Measurements from ENCODE around the gene GARNL3. TPM values are rescaled to one million over a fixed set of nuclear protein-coding genes. Genes with fewer than 3 reads are reported as not detected.
A peak's percentile ranks its signal among the peaks of the same experiment; 100 is the strongest.

The GARNL3 gene
- total RNA-seq, 2 experiments from 2014 or later = 2.5 to 3.4 TPM

DNA sequence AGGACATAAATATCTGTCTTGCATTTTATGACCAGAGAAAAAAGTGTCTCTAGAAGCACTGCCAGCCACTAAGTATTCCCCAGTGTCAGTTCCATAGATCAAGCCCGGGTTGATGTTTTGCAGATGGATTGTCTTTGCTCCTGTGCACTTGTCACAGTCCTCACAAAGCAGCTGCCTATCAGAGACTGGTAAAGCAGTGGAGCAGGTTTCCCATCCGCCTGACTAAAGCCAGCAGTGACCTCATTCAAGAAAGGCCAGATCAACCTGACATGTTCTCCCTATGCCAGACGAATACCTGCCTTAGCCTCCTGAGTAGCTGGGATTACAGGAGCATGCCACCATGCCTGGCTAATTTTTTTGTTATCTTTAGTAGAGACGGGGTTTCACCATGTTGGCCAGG lies 26.8 kb upstream of the GARNL3 start:
- Mint-ChIP-seq H3K36me3 (ENCODE audit: low read depth) (no peaks in the 10 kb centered on the region), H3K27me3 (peaks cover 10% of the 10 kb centered on the region), H3K27ac (no peak overlapping the region), H3K4me3 (no peak overlapping the region), H3K4me1 (no peaks in the 10 kb centered on the region), H3K9me3 (ENCODE audit: low read depth) (no peaks in the 10 kb centered on the region)
- intact Hi-C loops (cut with DNase I, micrococcal nuclease) = no loop called here
- CTCF ChIA-PET = interaction anchor here (0.6 to 0.7 kb wide), 2 partner anchors 48 to 420 kb away, joined by 3 to 4 read pairs; no protein-coding TSS in a partner anchor
- POLR2A ChIA-PET = no interaction called here
- ATAC-seq = no peak
- DNase-seq = no peak

DNA sequence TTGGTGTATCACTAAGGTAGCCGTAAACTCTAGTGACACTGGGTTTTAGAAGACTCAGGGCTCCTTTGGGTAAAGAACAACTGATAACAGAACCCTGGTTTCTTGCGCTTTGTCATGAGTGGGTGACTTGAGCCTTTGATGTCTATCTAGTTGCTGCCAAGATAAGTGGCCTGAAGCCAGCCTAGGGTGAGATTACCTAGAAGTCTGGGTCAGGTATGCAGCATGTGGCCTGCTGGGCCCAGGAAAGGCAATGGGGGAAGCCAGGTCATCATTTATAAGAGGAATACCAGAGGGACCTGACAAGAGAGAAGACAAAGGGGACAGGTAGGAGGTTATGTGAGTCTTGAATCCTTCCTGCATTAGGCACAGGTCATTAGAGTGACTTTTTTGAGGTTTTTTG lies 23.2 kb upstream of the GARNL3 start:
- no peak for DNase-seq
- H3K4me1 Mint-ChIP-seq = peaks cover 6% of the 10 kb centered on the region
- intact Hi-C loops (cut with DNase I, micrococcal nuclease) = no loop called here
- no peak for ATAC-seq
- peaks cover 4% of the 10 kb centered on the region for H3K27me3 Mint-ChIP-seq
- no peaks in the 10 kb centered on the region for H3K9me3 Mint-ChIP-seq (ENCODE audit: low read depth)
- ChIA-PET POLR2A (no interaction called here), CTCF (no interaction called here)
- no peaks in the 10 kb centered on the region for H3K36me3 Mint-ChIP-seq (ENCODE audit: low read depth)
- no peak overlapping the region for H3K4me3 Mint-ChIP-seq
- H3K27ac Mint-ChIP-seq = no peak overlapping the region

DNA sequence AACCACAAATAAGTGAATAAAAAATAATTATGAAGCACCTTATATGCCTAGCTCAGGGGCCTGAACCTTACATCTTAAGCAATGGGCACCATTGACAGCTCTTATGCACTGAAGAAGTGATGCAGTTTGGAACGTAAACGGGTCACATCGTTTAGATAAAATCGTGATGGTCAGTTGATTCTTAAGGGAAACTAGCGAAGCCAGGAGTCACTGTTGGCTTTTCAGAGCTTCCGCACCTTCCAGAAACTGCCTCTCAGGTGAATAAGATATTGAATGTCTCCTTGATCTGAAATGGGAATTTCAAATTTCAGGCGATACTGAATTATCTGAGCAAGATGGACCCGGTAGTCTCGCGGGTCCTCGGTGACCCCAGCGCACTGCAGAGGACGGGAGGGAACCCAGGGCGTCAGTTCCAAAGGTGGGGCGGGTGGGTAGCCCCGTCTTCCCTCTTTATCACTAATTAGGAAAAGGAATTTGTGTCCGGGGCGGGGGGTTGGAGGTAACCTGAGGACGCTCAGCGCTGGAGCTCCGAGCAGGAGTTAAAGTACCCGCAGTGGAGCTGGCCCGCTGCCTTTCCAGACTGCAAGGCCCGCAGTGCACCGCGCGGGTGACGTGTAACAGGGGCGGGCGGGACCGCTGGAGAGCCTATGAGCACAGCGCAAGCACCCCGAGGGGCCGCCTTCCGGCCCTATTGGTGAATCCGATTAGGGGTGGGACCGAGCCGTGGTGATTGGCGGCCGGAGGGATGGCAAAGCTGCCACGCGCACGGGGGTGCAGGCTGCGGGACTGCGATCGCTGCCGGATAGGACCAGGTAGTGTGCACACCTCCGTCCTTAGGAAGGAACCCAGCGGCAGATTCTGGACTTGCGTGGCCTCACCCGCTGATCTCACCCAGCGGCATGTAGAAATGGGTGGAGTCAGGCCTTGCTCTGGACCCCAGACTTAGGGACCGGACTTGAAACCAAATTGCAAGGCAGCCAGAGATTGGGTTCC lies 19.7 kb upstream of the GARNL3 start:
- Mint-ChIP-seq H3K27ac (peak overlapping the region; percentile 59), H3K36me3 (ENCODE audit: low read depth) (no peaks in the 10 kb centered on the region), H3K9me3 (ENCODE audit: low read depth) (no peaks in the 10 kb centered on the region), H3K4me3 (peak overlapping the region; percentile 78), H3K27me3 (peaks cover 5% of the 10 kb centered on the region), H3K4me1 (peaks cover 6% of the 10 kb centered on the region)
- ChIA-PET POLR2A (interaction anchor here (0.5 kb wide), 1 partner anchor 409 kb away, joined by 5 read pairs; no protein-coding TSS in a partner anchor), CTCF (interaction anchor here (0.5 to 1.9 kb wide), 6 partner anchors 30 to 868 kb away, joined by 3 to 12 read pairs (median 3); no protein-coding TSS in a partner anchor)
- DNase-seq (peak; percentile 98), ATAC-seq (peak; percentile 100)
- intact Hi-C loops (cut with DNase I, micrococcal nuclease) = loop anchor here (1.0 kb wide), 8 partner anchors 20 to 367 kb away; partner anchors contain the start of genes LRSAM1 (in 1 of the 2), RALGPS1 (in 1 of the 2), RPL12 (in 1 of the 2) and SLC2A8 (in 1 of the 2)

DNA sequence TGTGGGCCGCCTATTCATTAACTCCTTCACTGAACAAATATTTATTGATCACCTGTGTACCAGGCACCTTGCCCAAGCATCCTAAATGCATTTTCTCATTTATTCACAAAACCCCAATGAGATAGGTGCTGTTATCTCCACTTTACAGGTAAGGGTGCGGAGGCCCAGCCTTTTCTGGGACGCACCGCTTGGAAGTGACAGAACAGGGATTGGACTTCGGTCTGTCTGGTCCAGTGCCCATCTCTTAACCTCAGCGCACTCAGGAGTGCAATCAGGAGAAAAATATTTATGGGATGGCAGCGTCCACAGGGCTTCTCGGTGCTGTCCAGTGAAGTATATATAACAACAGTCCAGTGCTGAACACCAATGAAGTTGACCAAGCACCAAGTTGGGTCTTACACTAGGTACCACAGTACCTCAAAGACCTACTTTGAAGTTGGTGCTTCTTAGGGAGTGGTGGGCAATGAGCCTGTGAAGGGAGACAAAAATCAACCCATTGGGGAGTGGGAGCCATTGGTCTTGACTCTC lies 18.9 kb upstream of the GARNL3 start:
- ChIA-PET CTCF (interaction anchor here (1.9 kb wide), 1 partner anchor 31 kb away, joined by 12 read pairs; no protein-coding TSS in a partner anchor), POLR2A (no interaction called here)
- Mint-ChIP-seq H3K4me3 (peak overlapping the region; percentile 78), H3K36me3 (ENCODE audit: low read depth) (no peaks in the 10 kb centered on the region), H3K27ac (peak overlapping the region; percentile 20), H3K4me1 (peaks cover 6% of the 10 kb centered on the region), H3K9me3 (ENCODE audit: low read depth) (no peaks in the 10 kb centered on the region), H3K27me3 (peaks cover 11% of the 10 kb centered on the region)
- intact Hi-C loops (cut with DNase I, micrococcal nuclease) = loop anchor here (1.0 kb wide), 8 partner anchors 20 to 367 kb away; partner anchors contain the start of genes LRSAM1 (in 1 of the 2), RALGPS1 (in 1 of the 2), RPL12 (in 1 of the 2) and SLC2A8 (in 1 of the 2)
- DNase-seq = no peak
- ATAC-seq = no peak

DNA sequence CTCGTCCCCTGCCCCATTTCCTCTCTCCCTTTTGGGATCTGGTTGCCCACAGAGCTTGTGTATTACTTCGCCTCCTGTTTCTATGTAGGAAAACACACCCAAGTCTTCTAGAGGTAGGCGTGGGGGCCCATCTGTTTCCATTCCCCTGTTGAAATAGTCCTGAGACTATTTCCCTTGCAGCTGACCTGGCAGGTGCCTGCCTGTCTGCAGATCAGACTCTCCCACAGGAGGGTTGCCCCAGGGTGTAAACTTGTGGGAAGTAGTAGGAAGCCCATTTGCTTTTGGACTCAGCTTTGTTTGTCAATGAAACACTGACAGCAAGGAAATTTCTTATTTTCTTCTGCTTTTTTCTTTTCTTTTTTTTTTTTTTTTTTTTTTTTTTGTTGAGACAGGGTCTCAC lies 16.3 kb upstream of the GARNL3 start:
- Mint-ChIP-seq H3K27ac (no peak overlapping the region), H3K4me1 (peaks cover 6% of the 10 kb centered on the region), H3K4me3 (no peak overlapping the region), H3K27me3 (peaks cover 12% of the 10 kb centered on the region), H3K36me3 (ENCODE audit: low read depth) (no peaks in the 10 kb centered on the region), H3K9me3 (ENCODE audit: low read depth) (no peaks in the 10 kb centered on the region)
- ATAC-seq = no peak
- ChIA-PET POLR2A (no interaction called here), CTCF (interaction anchor here (0.8 to 0.9 kb wide), 2 partner anchors 17 to 33 kb away, joined by 3 read pairs; no protein-coding TSS in a partner anchor)
- no peak for DNase-seq
- intact Hi-C loops (cut with DNase I, micrococcal nuclease) = no loop called here

DNA sequence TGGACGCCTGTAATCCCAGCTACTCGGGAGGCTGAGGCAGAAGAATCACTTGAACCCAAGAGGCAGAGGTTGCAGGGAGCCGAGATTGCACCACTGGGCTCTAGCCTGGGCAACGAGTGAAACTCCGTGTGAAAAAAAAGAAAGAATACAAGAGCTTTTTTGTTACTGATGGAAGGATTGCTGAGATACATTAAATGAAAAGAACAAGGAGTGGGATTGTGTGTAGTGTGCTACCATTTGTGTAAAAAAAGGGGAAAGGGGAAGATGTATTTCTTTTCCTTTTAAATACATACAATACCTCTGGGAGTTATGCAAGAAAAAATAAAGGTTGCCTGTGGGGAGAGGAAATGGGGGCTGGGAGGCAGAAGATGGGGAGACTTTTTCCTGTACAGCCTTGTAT lies 14.7 kb upstream of the GARNL3 start:
- Mint-ChIP-seq H3K36me3 (ENCODE audit: low read depth) (no peaks in the 10 kb centered on the region), H3K4me1 (peaks cover 3% of the 10 kb centered on the region), H3K4me3 (no peak overlapping the region), H3K27ac (no peak overlapping the region), H3K9me3 (ENCODE audit: low read depth) (no peaks in the 10 kb centered on the region), H3K27me3 (peaks cover 18% of the 10 kb centered on the region)
- ChIA-PET POLR2A (no interaction called here), CTCF (no interaction called here)
- DNase-seq (no peak), ATAC-seq (no peak)
- intact Hi-C loops (cut with DNase I, micrococcal nuclease) = no loop called here

DNA sequence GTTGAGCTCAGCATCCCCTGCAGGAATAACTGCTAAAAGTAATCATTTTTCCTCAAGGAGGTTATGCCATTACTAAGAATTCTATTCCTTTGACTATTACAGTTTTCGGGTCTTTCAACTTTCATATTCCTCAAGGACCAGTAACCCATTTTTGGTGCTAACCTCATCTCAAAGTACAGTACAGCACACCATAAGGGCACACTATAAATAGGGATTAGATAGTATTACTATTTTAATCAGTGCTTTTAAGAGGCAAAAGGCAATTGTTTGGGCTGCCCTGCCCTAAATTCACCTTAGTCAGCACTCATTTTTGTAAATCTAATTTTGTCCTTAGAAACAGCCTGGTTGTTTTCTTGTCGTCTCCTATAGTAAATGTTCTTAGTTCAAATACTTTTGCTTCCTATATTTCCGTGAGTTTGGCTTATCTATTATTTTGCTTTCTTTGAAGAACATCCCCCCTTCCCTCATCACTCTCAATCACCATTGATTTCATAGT lies 13.6 kb upstream of the GARNL3 start:
- POLR2A ChIA-PET = no interaction called here

DNA sequence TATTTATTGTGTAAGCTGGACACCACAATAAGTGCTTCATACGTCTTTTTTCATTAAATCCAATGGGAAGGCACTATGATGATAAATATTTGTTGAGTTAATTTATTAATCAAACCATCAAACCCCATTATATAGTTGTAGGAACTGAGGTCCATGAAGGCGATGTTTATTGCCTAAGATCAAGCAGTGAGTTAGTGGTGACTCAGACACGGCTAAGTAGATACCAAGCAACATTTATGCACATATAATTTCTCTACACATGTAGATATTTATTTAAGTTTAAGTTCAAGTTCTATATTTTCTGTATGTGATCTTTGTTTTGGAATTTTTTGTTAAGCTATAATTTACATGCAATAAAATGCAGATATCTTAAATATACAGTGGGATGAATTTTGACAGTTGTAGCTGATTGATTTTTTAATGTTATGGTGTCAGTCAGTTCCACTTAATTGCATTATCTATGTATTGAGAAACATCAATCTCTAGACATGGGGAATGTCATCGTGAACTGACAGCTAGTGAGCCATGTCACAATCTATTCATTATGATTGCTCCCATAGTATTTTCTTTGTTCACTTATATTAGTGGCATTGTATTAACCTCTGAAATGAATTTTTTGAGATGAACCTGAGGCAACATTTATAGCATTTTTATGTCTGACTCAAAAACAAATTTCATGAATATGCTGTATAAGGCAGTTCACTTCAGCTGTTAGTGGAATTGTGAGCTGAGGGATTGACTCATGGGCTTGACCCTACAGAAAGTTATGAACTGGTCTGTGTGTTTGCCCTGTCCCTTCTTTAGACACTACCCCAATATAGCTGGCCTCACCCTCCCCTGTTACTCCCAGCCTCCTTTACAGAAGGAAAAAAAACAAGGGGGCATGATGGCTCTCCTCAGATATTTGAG lies 11.9 kb upstream of the GARNL3 start:
- ATAC-seq (no peak), DNase-seq (no peak)
- H3K4me1 Mint-ChIP-seq = no peaks in the 10 kb centered on the region
- H3K36me3 Mint-ChIP-seq (ENCODE audit: low read depth) = no peaks in the 10 kb centered on the region
- CTCF ChIA-PET = interaction anchor here (0.6 kb wide), 1 partner anchor 190 kb away, joined by 4 read pairs; no protein-coding TSS in a partner anchor
- no peak overlapping the region for H3K4me3 Mint-ChIP-seq
- POLR2A ChIA-PET = no interaction called here
- no peaks in the 10 kb centered on the region for H3K9me3 Mint-ChIP-seq (ENCODE audit: low read depth)
- H3K27ac Mint-ChIP-seq = no peak overlapping the region
- intact Hi-C loops (cut with DNase I, micrococcal nuclease) = no loop called here
- peaks cover 14% of the 10 kb centered on the region for H3K27me3 Mint-ChIP-seq

More for the DNA sequence above, 13.6 kb upstream of the GARNL3 start:
- no peaks in the 10 kb centered on the region for H3K9me3 Mint-ChIP-seq (ENCODE audit: low read depth)
- ATAC-seq (no peak), DNase-seq (no peak)
- no peaks in the 10 kb centered on the region for H3K36me3 Mint-ChIP-seq (ENCODE audit: low read depth)
- intact Hi-C loops (cut with DNase I, micrococcal nuclease) = no loop called here
- H3K4me3 Mint-ChIP-seq = no peak overlapping the region
- H3K27ac Mint-ChIP-seq = no peak overlapping the region
- CTCF ChIA-PET = interaction anchor here (0.7 kb wide), 1 partner anchor 24 kb away, joined by 3 read pairs; no protein-coding TSS in a partner anchor
- H3K4me1 Mint-ChIP-seq = no peaks in the 10 kb centered on the region
- peaks cover 18% of the 10 kb centered on the region for H3K27me3 Mint-ChIP-seq

DNA sequence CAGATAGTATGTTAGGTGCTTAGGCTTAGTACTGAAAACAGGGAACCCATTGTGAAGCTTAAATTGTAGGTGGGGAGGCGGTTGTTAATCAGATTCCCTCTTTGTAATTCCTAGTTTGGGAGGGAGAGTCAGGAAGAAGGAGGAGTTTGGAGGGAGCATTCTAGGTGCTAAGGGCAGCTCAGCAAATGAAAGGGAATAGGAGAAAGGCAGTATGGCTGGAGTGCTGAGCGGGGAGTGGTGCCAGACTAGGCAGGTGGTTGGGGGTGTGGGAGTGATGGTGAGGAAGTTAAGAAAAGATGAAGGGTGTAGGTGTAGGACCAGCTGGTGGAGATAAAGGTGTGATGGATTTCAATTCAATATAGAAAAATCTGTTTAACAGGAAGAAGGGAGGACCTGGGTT lies 11.1 kb upstream of the GARNL3 start:
- H3K4me1 Mint-ChIP-seq = no peaks in the 10 kb centered on the region
- H3K36me3 Mint-ChIP-seq (ENCODE audit: low read depth) = no peaks in the 10 kb centered on the region
- DNase-seq (no peak), ATAC-seq (no peak)
- ChIA-PET POLR2A (no interaction called here), CTCF (interaction anchor here (0.6 kb wide), 1 partner anchor 40 kb away, joined by 3 read pairs; no protein-coding TSS in a partner anchor)
- H3K9me3 Mint-ChIP-seq (ENCODE audit: low read depth) = no peaks in the 10 kb centered on the region
- H3K27me3 Mint-ChIP-seq = peaks cover 14% of the 10 kb centered on the region
- intact Hi-C loops (cut with DNase I, micrococcal nuclease) = no loop called here
- no peak overlapping the region for H3K27ac Mint-ChIP-seq
- H3K4me3 Mint-ChIP-seq = no peak overlapping the region

DNA sequence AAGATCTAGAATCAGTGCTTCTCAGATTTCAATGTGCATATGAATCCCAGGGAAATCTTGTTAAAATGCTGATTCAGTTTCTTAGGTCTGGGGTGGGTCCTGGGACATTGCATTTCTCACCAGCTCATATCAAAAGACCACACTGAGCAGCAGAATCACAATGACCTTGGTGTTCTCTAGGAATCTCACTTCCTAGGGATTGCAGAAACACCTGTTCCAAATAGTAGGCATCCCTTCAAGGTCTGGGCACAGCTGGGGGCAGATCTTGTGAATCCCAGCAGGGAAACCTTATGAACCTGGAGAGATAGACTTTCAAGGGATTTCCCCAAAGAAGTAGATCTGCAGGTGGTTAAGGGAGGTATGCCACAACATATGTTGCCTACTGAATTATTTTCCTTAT lies 8.9 kb upstream of the GARNL3 start:
- no peak for ATAC-seq
- CTCF ChIA-PET = no interaction called here
- POLR2A ChIA-PET = no interaction called here

DNA sequence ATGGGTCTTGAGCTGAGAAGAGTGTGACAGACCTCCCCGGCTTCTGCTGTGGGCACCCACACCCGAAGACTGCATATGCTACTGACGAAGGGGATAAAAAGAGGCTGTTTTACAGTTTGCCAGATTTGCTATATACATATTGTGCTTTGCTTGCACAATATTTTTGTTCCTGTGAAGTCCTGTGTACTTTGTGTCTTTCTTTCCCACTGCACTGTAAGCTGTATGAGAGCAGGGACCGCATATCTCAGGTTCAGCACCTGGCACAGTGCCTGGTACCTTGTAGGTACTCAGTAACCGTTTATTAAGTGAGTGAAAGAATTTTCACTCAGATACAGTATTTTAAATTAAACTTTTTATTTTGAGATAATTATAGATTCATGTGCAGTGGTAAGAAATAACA lies 8.2 kb upstream of the GARNL3 start:
- ATAC-seq (no peak), DNase-seq (no peak)
- Mint-ChIP-seq H3K4me3 (no peak overlapping the region), H3K9me3 (ENCODE audit: low read depth) (no peaks in the 10 kb centered on the region), H3K4me1 (no peaks in the 10 kb centered on the region), H3K27me3 (peaks cover 7% of the 10 kb centered on the region), H3K27ac (no peak overlapping the region), H3K36me3 (ENCODE audit: low read depth) (no peaks in the 10 kb centered on the region)
- POLR2A ChIA-PET = no interaction called here
- CTCF ChIA-PET = no interaction called here
- intact Hi-C loops (cut with DNase I, micrococcal nuclease) = no loop called here

More for the DNA sequence above, 8.9 kb upstream of the GARNL3 start:
- peaks cover 7% of the 10 kb centered on the region for H3K27me3 Mint-ChIP-seq
- intact Hi-C loops (cut with DNase I, micrococcal nuclease) = no loop called here
- no peaks in the 10 kb centered on the region for H3K9me3 Mint-ChIP-seq (ENCODE audit: low read depth)
- H3K4me3 Mint-ChIP-seq = no peak overlapping the region
- H3K27ac Mint-ChIP-seq = no peak overlapping the region
- H3K4me1 Mint-ChIP-seq = no peaks in the 10 kb centered on the region
- no peaks in the 10 kb centered on the region for H3K36me3 Mint-ChIP-seq (ENCODE audit: low read depth)
- no peak for DNase-seq
